WI38 (cell line): ENCODE results near the gene DIP2C.

Experiments
- H3K4me3 ChIP-seq: 2 replicates; pipeline ENCODE4 v1.5.1; 2011; ENCODE audit warnings: low read depth, mild to moderate bottlenecking, control low read depth, low read length
- TF ChIP-seq, protein P1 (sequence below): IDR thresholded peaks from 2 replicates; pipeline ENCODE4 v1.5.1; 2012; ENCODE audit warnings: low read depth, mild to moderate bottlenecking, control low read depth, low read length

The DIP2C gene

DNA sequence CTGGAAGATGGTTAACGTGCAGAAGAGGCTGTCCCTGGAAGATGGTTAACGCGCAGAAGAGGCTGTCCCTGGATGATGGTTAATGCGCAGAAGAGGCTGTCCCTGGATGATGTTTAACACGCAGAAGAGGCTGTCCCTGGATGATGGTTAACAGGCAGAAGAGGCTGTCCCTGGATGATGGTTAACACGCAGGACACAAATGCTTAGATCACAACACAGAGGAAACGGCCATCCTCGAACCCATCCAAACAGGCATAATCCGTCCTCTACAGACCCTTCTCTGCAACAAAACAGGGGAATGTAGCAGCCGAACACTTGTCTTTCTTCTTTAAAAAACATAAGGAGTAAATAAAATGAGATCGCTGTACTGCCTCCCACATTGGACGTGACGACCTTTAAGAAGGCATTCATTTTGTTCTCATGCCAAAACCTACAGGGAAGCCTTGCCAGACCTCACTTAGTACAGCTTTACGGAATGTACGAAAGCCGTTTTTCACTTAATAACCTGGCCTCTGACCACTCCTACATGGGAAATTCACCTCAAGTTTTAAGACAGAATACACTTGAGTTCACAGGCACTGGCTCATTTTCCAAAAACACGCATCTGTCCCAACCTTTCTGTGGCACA, 309.0 kb downstream of the DIP2C start:
- TF ChIP-seq, protein P1, sequence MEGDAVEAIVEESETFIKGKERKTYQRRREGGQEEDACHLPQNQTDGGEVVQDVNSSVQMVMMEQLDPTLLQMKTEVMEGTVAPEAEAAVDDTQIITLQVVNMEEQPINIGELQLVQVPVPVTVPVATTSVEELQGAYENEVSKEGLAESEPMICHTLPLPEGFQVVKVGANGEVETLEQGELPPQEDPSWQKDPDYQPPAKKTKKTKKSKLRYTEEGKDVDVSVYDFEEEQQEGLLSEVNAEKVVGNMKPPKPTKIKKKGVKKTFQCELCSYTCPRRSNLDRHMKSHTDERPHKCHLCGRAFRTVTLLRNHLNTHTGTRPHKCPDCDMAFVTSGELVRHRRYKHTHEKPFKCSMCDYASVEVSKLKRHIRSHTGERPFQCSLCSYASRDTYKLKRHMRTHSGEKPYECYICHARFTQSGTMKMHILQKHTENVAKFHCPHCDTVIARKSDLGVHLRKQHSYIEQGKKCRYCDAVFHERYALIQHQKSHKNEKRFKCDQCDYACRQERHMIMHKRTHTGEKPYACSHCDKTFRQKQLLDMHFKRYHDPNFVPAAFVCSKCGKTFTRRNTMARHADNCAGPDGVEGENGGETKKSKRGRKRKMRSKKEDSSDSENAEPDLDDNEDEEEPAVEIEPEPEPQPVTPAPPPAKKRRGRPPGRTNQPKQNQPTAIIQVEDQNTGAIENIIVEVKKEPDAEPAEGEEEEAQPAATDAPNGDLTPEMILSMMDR: no peak
- no peak overlapping the region for H3K4me3 ChIP-seq

DNA sequence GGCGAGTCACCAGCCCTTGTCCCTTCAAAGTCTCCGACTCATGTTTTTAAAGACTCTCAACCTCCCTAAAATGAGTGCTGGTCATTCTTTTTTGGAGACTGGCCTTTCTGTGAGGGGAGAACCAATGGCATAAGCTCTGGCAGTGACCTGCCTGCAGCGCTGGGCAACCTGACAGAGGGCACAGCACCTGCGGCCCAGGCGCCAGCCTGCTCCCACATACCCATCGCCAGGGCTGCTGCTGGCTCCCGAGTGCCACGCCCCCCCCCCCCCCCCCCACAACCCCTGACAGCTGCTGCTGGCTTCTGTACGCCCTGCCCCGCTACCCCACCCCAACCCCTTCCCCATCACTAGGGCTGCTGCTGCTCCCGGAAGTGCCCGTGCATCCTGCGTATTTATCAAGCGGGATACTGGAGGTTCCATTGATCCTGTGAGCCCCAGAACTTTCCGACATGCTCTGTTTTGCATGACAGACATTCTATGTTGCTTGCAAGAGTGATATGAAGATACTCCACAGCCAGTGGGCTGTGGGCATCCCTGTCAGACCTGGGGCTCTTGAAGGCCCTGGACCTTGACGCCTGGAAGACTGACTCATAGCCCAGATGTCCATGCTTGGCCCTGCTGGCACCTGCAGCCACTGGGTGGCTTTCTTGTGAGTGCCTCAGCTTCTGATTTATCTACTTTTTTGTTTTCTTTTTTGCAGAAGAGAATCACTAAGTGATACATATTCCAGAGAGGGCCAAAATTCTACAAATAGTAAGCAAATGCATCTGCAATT, 310.4 kb downstream of the DIP2C start:
- no peak overlapping the region for H3K4me3 ChIP-seq
- TF ChIP-seq, protein P1: no peak

DNA sequence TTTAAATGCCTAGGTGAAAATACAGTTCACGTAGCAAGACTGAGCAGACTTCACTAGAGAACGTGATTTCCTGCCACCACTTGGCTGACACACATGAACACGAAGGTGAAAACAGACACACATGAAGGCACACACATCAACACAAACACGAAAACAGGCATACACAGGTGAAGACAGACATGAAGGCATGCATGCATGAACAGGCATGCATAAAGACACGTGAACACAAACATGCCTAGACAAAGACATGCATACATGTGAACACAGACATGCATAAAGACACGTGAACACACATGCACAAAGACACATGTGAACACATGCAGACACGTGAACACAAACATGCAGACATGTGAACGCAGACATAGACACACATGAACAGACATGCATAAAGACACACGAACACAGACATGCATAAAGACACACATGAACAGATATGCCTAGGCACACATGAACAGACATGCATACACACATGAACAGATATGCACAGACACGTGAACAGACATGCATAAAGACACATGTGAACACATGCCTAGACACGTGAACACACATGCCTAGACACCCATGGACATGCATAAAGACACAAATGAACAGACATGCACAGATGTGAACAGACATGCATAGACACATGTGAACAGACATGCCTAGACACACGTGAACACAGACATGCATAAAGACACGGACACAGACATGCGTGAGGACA, 311.1 kb downstream of the DIP2C start:
- H3K4me3 ChIP-seq: no peak overlapping the region
- TF ChIP-seq, protein P1: no peak

DNA sequence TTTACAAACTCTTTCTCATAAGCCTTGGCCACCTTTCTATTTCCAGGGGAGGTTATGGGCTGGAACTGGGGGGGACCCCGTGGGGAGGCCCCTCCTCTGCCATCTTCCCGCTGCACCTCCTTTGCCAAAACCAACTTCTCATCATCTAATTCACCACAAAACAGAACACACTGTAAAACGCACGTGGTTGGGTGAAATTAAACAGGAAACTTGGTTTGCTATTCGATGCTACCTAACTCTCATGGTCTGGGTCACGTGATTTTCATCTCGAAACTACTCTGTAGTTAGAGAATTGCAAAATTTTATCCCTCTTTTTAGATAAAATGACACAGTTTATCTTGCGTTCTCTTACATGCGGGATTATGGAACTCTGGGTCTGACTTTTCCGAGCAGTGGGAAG, 312.2 kb downstream of the DIP2C start:
- TF ChIP-seq, protein P1: no peak
- H3K4me3 ChIP-seq: no peak overlapping the region

DNA sequence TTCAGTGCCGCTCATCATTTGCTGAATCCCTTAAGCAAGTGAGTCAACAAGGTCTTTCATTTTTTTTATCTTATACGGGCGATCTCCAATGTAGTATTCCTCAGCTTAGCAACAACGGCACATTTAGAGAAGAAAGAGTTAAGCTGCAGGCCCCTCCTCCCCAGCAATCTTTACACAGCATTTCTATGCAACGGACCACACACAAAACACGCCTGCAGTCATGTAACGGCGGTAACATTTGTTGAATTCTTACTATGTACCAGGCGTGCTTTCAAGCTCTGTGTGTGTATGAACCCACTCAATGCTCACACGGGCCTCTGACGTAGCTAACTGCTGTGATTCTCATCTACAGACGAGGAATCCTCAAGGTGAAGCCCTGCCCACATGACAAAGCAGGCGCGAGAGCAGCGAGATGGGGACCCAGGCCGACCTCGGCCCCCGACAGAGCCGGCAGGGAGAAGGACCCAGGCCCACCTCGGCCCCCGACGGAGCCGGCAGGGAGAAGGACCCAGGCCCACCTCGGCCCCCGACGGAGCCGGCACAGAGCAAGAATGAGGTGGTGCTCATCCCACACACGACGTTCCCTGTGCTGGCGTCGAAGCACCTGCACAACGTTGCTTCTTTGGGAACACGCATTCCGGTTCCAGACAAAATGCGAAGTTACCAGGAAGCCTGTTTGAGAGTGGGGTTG, 313.5 kb downstream of the DIP2C start:
- no peak overlapping the region for H3K4me3 ChIP-seq

DNA sequence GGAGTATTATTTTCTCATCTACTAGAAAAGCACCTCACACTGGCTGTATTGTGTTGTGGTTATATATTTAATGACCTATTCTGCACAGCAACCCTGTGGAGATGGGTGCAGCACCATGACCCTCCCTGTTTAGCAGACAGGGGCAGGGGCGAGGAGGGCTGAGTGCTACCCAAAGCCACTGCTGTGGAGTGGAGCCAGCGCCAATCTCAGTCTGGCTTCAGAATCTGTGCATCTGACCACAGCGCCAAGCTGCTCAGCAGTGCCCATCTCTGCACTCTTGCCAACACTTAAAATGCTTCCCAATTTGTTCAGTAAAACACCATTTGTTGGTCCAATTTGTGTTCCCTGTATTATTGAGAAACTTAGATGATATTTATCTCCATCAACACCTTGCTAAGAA, 315.1 kb downstream of the DIP2C start:
- no peak overlapping the region for H3K4me3 ChIP-seq
- TF ChIP-seq, protein P1: no peak

More for the DNA sequence above, 313.5 kb downstream of the DIP2C start:
- TF ChIP-seq, protein P1: no peak
